Lung (tissue), 12 donors: ENCODE data around the gene TLE3. TPM values are rescaled to one million over a fixed set of nuclear protein-coding genes. Genes with fewer than 3 reads are reported as not detected.

ENCODE experiments used
- ATAC-seq: fragments of 200-7000 bp; cut with Tn5 transposase; one replicate; pipeline ENCODE4 v1.9.1; 2020; ENCODE audit warnings: moderate number of reproducible peaks; ENCODE audit not compliant: insufficient read depth, low FRiP score
- DNase-seq, 3 donors: peaks; one replicate each; pipeline ENCODE4 v3.0.0-alpha.2; 2013 to 2017
- H3K27ac ChIP-seq, 2 donors: one replicate each; pipeline ENCODE4 v1.5.1; 2013; ENCODE audit warnings: mild to moderate bottlenecking in 2 of 2, moderate library complexity in 2 of 2, control low read depth in 1 of 2, inconsistent platforms in 1 of 2, low read depth in 1 of 2, low read length in 1 of 2
- H3K27me3 ChIP-seq, 3 donors: one replicate each; pipeline ENCODE4 v1.5.1; 2013; ENCODE audit warnings: low read length in 2 of 3; ENCODE audit not compliant: control insufficient read depth in 3 of 3, insufficient read depth in 3 of 3
- H3K36me3 ChIP-seq, 4 donors: one replicate each; pipeline ENCODE4 v1.5.1; 2013; ENCODE audit warnings: low read length in 4 of 4, mild to moderate bottlenecking in 1 of 4, moderate library complexity in 1 of 4; ENCODE audit not compliant: control insufficient read depth in 4 of 4, insufficient read depth in 4 of 4
- H3K4me1 ChIP-seq, 5 donors: one replicate each; pipeline ENCODE4 v1.5.1; 2013; ENCODE audit warnings: low read length in 5 of 5, mild to moderate bottlenecking in 2 of 5, moderate library complexity in 1 of 5; ENCODE audit not compliant: control insufficient read depth in 5 of 5, insufficient read depth in 5 of 5
- H3K4me3 ChIP-seq: one replicate; pipeline ENCODE4 v1.5.1; 2013; ENCODE audit warnings: mild to moderate bottlenecking, control low read depth, moderate library complexity
- H3K9ac ChIP-seq, 2 donors: one replicate each; pipeline ENCODE4 v1.5.1; 2013; ENCODE audit warnings: low read length in 2 of 2, control low read depth in 1 of 2; ENCODE audit not compliant: insufficient read depth in 1 of 2
- H3K9me3 ChIP-seq, 4 donors: one replicate each; pipeline ENCODE4 v1.5.1; 2013; ENCODE audit warnings: low read length in 3 of 4, mild to moderate bottlenecking in 1 of 4, moderate library complexity in 1 of 4; ENCODE audit not compliant: control insufficient read depth in 4 of 4, insufficient read depth in 3 of 4
- CTCF ChIP-seq: IDR thresholded peaks from 2 replicates; pipeline ENCODE4 v1.5.1; 2012; ENCODE audit warnings: mild to moderate bottlenecking; ENCODE audit errors: control extremely low read depth, extremely low read depth
- WGBS, 2 donors: extraction: QIAGEN DNeasy Blood & Tissue Kit; methylation state at CpG; one replicate each; pipeline ENCODE4 v1.1.7; 2013; 5-methylcytosine and 5-hydroxymethylcytosine counted together
- polyA plus RNA-seq, 2 donors: library from polyadenylated mRNA; stranded (reverse); fragments of 200-250 nt; gene quantifications; one replicate each; pipeline ENCODE4 v1.2.1, GENCODE V29; 2013
- total RNA-seq, 2 donors: library from RNA; depleted of rRNA in 1 of 2; stranded (reverse); fragments of >200 nt in 1 of 2; gene quantifications; one replicate each; pipeline ENCODE4 v1.2.1, GENCODE V29; 2014 to 2021
- donor health status: control.
- donor health status: control.
- donor health status: Bipolar disorder and iron deficiency.
- donor health status: healthy.
- donor health status: DM: yes; HTN: yes; CAD: no.

Gene TLE3
- total and polyA plus RNA-seq, 4 donors = 22.7 to 77.3 (median 73.3) TPM

GRCh38 chr15:70065006-70065722, 32.6 kb downstream of the TLE3 start:
- Histone ChIP-seq H3K9me3 (no peaks in the 10 kb centered on the region), H3K9ac (no peak overlapping the region), H3K27me3 (no peaks in the 10 kb centered on the region), H3K4me3 (no peak overlapping the region), H3K4me1 (peaks cover 4 to 47% (median 33%) of the 10 kb centered on the region in 5 donors), H3K27ac (peak overlapping the region in 1 of 2 donors; percentile 6), H3K36me3 (peaks cover 3 to 71% (median 51%) of the 10 kb centered on the region in 4 donors)
- WGBS, 2 donors = 74 to 87% methylated on average over 6 of the region's 6 CpGs
- no peak for TF ChIP-seq CTCF
- ATAC-seq (no peak), DNase-seq (peak in 1 of 3 donors; percentile 38)

GRCh38 chr15:70064441-70064840, 33.3 kb downstream of the TLE3 start:
- Histone ChIP-seq H3K27ac (no peak overlapping the region), H3K4me3 (no peak overlapping the region), H3K4me1 (peaks cover 4 to 47% (median 33%) of the 10 kb centered on the region in 5 donors), H3K9ac (peak overlapping the region in 1 of 2 donors; percentile 39), H3K36me3 (peaks cover 8 to 72% (median 50%) of the 10 kb centered on the region in 4 donors), H3K27me3 (no peaks in the 10 kb centered on the region), H3K9me3 (no peaks in the 10 kb centered on the region)
- 80 to 97% methylated on average over 4 of the region's 4 CpGs for WGBS, 2 donors
- TF ChIP-seq CTCF = no peak
- DNase-seq (peak; percentile 49 to 53 (median 50)), ATAC-seq (no peak)

GRCh38 chr15:70063980-70064379, 33.7 kb downstream of the TLE3 start:
- Histone ChIP-seq H3K27ac (no peak overlapping the region), H3K9me3 (no peaks in the 10 kb centered on the region), H3K4me1 (peaks cover 4 to 47% (median 33%) of the 10 kb centered on the region in 5 donors), H3K4me3 (no peak overlapping the region), H3K36me3 (peaks cover 13 to 72% (median 52%) of the 10 kb centered on the region in 4 donors), H3K9ac (no peak overlapping the region), H3K27me3 (no peaks in the 10 kb centered on the region)
- no peak for TF ChIP-seq CTCF
- DNase-seq (peak in 1 of 3 donors; percentile 34), ATAC-seq (no peak)
- WGBS, 2 donors = 93% methylated on average over 7 of the region's 7 CpGs
